ENCODE results near the gene RBM39.
"Not testable (repeated sequence)": the region's sequence is repeated elsewhere in the genome, so short reads cannot be mapped to it uniquely, and the experiment has no call there.

- not testable (repeated sequence) for TF ChIP-seq CTCF (IDR thresholded peaks at IDR 0.05; ENCODE audit: low read length); EZH2 (optimal IDR thresholded peaks at IDR 0.05; ENCODE audit: low read depth, low read length); EZH2phosphoT487 (IDR thresholded peaks at IDR 0.05; ENCODE audit: low read length)
These were observed 19.5 kb upstream of the RBM39 start for GRCh38 chr20:35761548-35761947.
